ENCODE measurements around the gene BTBD19. TPM values are rescaled to one million over a fixed set of nuclear protein-coding genes. Genes with fewer than 3 reads are reported as not detected.

The BTBD19 gene
- total RNA-seq, 1 experiment from 2014 or later, result 15.5 TPM

DNA sequence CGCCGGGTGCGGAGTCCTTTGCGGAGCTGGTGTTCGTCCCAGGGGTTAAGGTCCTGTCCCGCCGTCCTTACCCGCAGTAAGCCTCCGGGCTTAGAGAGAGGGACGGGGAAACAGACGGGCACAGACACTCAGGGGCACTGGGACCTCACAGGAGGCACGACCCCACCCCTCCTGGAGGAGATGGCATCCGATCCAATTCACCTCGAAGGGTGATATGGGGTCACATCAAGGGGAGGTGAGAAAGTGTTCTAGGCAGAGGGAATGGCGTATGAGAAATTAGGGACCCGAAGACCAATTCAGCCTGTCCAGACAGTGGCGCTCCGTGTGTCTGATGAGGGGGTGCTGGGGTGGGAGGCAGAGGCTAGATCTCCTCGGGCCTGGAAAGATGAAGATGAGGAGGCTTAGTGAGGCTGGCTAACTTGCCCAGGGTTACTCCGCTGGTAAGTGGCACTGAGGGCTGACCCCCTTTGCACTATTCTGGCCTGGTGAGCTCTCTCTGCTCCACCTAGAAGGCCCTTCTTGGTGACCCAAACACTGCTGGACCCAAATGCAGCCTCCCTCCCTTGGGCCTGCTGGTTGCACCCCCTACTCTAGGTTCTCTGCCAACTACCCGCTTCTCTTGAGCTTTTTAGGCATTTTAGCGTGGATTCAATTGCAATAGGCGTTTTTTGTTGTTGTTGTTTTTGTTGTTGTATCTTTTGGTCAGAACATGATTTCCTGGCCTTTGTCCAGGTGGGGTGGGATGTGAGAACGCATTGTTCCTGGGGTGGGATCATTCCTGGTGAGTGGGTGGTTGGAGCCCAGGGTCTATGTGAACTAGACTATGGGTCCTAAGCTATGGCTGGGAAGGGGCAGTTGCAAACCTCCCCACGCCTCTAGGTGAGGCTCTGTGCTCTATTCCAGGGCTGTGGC is 12.3 kb downstream of the BTBD19 start:
- peaks cover 29% of the 10 kb centered on the region for H3K4me1 Mint-ChIP-seq (ENCODE audit: insufficient read depth, unreplicated experiment)
- H3K36me3 Mint-ChIP-seq (ENCODE audit: insufficient read depth, unreplicated experiment), result peaks cover 30% of the 10 kb centered on the region
- TF ChIP-seq, protein P1, sequence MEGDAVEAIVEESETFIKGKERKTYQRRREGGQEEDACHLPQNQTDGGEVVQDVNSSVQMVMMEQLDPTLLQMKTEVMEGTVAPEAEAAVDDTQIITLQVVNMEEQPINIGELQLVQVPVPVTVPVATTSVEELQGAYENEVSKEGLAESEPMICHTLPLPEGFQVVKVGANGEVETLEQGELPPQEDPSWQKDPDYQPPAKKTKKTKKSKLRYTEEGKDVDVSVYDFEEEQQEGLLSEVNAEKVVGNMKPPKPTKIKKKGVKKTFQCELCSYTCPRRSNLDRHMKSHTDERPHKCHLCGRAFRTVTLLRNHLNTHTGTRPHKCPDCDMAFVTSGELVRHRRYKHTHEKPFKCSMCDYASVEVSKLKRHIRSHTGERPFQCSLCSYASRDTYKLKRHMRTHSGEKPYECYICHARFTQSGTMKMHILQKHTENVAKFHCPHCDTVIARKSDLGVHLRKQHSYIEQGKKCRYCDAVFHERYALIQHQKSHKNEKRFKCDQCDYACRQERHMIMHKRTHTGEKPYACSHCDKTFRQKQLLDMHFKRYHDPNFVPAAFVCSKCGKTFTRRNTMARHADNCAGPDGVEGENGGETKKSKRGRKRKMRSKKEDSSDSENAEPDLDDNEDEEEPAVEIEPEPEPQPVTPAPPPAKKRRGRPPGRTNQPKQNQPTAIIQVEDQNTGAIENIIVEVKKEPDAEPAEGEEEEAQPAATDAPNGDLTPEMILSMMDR (IDR thresholded peaks at IDR 0.05; ENCODE audit: unreplicated experiment), result no peak
- BruUV-seq (replicated peaks), result no TSS peak
- no peak for DNase-seq (ENCODE audit: unreplicated experiment)
- intact Hi-C loops (cut with micrococcal nuclease), result no loop called here
- no peaks in the 10 kb centered on the region for H3K27me3 Mint-ChIP-seq (ENCODE audit: insufficient read depth, unreplicated experiment)
- CTCF ChIA-PET, result interaction anchor here (0.6 to 2.5 kb wide), 5 partner anchors 15 to 192 kb away, joined by 3 to 13 read pairs (median 5); partner anchors contain the start of gene PLK3
- POLR2A ChIA-PET, result interaction anchor here (0.6 to 7.0 kb wide), 10 partner anchors 12 to 698 kb away, joined by 3 to 79 read pairs (median 4); partner anchors contain the start of genes BTBD19, DYNLT4, EIF2B3 and HECTD3
- H3K27ac Mint-ChIP-seq (ENCODE audit: low read depth, unreplicated experiment), result peak overlapping the region; percentile 99
- peak overlapping the region; percentile 74 for H3K4me3 Mint-ChIP-seq (ENCODE audit: unreplicated experiment)
- no peaks in the 10 kb centered on the region for H3K9me3 Mint-ChIP-seq (ENCODE audit: unreplicated experiment)

DNA sequence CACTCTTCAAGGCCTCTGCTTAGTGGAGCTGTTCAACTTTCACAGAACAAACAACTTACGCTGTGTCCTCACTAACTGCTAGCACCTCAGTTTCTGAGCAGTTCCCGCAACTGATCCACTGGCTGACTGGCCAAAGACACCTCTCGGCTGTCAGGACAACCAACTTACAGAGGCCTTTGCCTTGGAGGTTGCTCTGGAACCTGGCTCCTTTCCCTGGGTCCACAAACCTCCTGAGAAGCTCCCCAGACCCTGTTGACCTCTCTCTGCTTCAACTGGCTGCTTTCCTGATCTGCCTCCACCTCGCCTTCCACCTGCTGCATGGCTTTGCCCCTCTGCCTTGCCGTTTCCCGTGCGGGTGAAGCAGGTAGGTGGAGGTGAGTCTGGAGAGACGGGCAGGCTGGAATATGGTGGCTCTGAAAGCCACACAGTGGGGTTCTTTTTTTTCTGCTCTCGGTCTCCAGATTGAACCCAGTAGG is 13.0 kb downstream of the BTBD19 start:
- Mint-ChIP-seq H3K27ac (ENCODE audit: low read depth, unreplicated experiment) (peak overlapping the region; percentile 99), H3K4me3 (ENCODE audit: unreplicated experiment) (no peak overlapping the region), H3K27me3 (ENCODE audit: insufficient read depth, unreplicated experiment) (no peaks in the 10 kb centered on the region), H3K4me1 (ENCODE audit: insufficient read depth, unreplicated experiment) (peaks cover 28% of the 10 kb centered on the region), H3K36me3 (ENCODE audit: insufficient read depth, unreplicated experiment) (peaks cover 27% of the 10 kb centered on the region), H3K9me3 (ENCODE audit: unreplicated experiment) (no peaks in the 10 kb centered on the region)
- DNase-seq (ENCODE audit: unreplicated experiment), result no peak
- TF ChIP-seq, protein P1 (IDR thresholded peaks at IDR 0.05; ENCODE audit: unreplicated experiment), result no peak
- POLR2A ChIA-PET, result interaction anchor here (0.7 to 7.0 kb wide), 7 partner anchors 13 to 696 kb away, joined by 3 to 79 read pairs (median 4); partner anchors contain the start of genes BTBD19, DYNLT4, HECTD3 and MUTYH
- CTCF ChIA-PET, result interaction anchor here (0.7 to 2.5 kb wide), 6 partner anchors 14 to 528 kb away, joined by 3 to 13 read pairs (median 4); partner anchors contain the start of gene PLK3
- intact Hi-C loops (cut with micrococcal nuclease), result no loop called here
- BruUV-seq (replicated peaks), result no TSS peak

DNA sequence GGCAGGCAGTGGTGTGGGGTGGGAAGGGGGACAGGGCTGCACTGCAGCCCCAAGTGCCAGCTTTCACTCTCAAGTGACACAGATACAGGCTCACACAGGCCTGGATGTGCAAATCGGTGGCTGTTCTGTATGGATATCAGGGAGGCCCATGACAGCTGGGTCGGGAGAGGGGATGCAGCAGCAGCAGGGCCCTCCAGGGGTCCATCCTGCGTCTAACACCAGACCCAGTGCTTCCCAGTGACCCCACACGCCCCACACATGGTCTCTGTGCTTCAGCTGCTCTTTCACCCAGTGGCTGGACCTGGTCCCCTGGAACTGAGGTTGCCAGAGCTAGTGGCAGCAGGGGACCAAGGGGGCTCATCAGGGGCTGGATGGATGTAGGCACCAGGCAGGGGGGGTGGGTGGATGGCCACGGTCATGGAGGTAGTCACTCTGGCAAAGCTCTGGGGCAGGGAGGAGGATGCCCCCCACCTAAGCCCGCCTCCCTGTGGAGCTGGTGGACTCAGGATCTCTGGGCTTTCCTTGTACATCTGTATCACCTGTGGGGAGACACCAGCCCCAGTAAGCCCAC is 13.9 kb downstream of the BTBD19 start:
- H3K4me3 Mint-ChIP-seq (ENCODE audit: unreplicated experiment), result no peak overlapping the region
- H3K9me3 Mint-ChIP-seq (ENCODE audit: unreplicated experiment), result no peaks in the 10 kb centered on the region
- intact Hi-C loops (cut with micrococcal nuclease), result no loop called here
- no peak for DNase-seq (ENCODE audit: unreplicated experiment)
- no peaks in the 10 kb centered on the region for H3K27me3 Mint-ChIP-seq (ENCODE audit: insufficient read depth, unreplicated experiment)
- no peak overlapping the region for H3K27ac Mint-ChIP-seq (ENCODE audit: low read depth, unreplicated experiment)
- H3K36me3 Mint-ChIP-seq (ENCODE audit: insufficient read depth, unreplicated experiment), result peaks cover 27% of the 10 kb centered on the region
- H3K4me1 Mint-ChIP-seq (ENCODE audit: insufficient read depth, unreplicated experiment), result peaks cover 27% of the 10 kb centered on the region
- TF ChIP-seq, protein P1 (IDR thresholded peaks at IDR 0.05; ENCODE audit: unreplicated experiment), result no peak
- BruUV-seq (replicated peaks), result no TSS peak
- POLR2A ChIA-PET, result interaction anchor here (0.7 to 7.0 kb wide), 8 partner anchors 14 to 695 kb away, joined by 3 to 79 read pairs (median 3); partner anchors contain the start of genes BTBD19, DYNLT4, HECTD3 and PLK3
- CTCF ChIA-PET, result interaction anchor here (0.6 to 2.5 kb wide), 4 partner anchors 13 to 527 kb away, joined by 3 to 13 read pairs (median 4); partner anchors contain the start of gene EIF2B3
